Common myeloid progenitor, CD34-positive (primary cell): ENCODE measurements around the gene PDLIM5.

ENCODE experiments used
- CTCF ChIA-PET: fragments of 350-600 bp; sonication (Branson Sonifier 250); formaldehyde crosslinking; loops from one replicate; lab custom pipeline; 2021; ENCODE audit warnings: antibody characterized with exemption; lab: Charles Lee
- POLR2A ChIA-PET: fragments of 350-600 bp; sonication (Branson Sonifier 250); formaldehyde crosslinking; loops from one replicate; lab custom pipeline; 2021; ENCODE audit warnings: antibody characterized with exemption; lab: Charles Lee
- DNase-seq, 3 donors: peaks; one replicate each; pipeline versions ENCODE4 v3.0.0 to v3.0.0-alpha.2; 2013
- H3K27ac ChIP-seq, 2 experiments: 1 replicate in 1 of 2; 2 replicates in 1 of 2; pipeline ENCODE4 v1.7.0; 2013; ENCODE audit warnings: inconsistent platforms in 2 of 2, low read length in 2 of 2, mild to moderate bottlenecking in 2 of 2, low read depth in 1 of 2, moderate library complexity in 1 of 2; ENCODE audit not compliant: severe bottlenecking in 2 of 2, insufficient read depth in 1 of 2, poor library complexity in 1 of 2
- H3K27me3 ChIP-seq, 5 experiments: replicated peaks in 2 of 5; 1 replicate in 3 of 5; 2 replicates in 2 of 5; pipeline versions ENCODE4 v1.6.1 to v1.7.0; 2013; ENCODE audit warnings: low read length in 4 of 5, mild to moderate bottlenecking in 2 of 5, moderate library complexity in 2 of 5, inconsistent platforms in 1 of 5; ENCODE audit not compliant: insufficient read depth in 5 of 5, control insufficient read depth in 4 of 5
- H3K36me3 ChIP-seq, 4 experiments: 1 replicate in 2 of 4; 2 replicates in 2 of 4; pipeline versions ENCODE4 v1.6.1 to v1.7.0; 2013; ENCODE audit warnings: low read length in 3 of 4, control low read depth in 1 of 4, mild to moderate bottlenecking in 1 of 4; ENCODE audit not compliant: control insufficient read depth in 4 of 4, insufficient read depth in 4 of 4
- H3K4me1 ChIP-seq, 4 experiments: 1 replicate in 3 of 4; 2 replicates in 1 of 4; pipeline versions ENCODE4 v1.6.1 to v1.7.1; 2013; ENCODE audit warnings: low read length in 3 of 4, mild to moderate bottlenecking in 3 of 4, control low read depth in 1 of 4, inconsistent platforms in 1 of 4, moderate library complexity in 1 of 4; ENCODE audit not compliant: control insufficient read depth in 4 of 4, insufficient read depth in 4 of 4; ENCODE audit errors: control extremely low read depth in 1 of 4
- H3K4me3 ChIP-seq, 7 experiments: 1 replicate in 4 of 7; 2 replicates in 3 of 7; pipeline versions ENCODE4 v1.5.1 to v1.7.0; 2013; ENCODE audit warnings: mild to moderate bottlenecking in 7 of 7, low read length in 6 of 7, moderate library complexity in 6 of 7, inconsistent platforms in 2 of 7, low read depth in 2 of 7, control low read depth in 1 of 7; ENCODE audit not compliant: insufficient read depth in 4 of 7, control insufficient read depth in 1 of 7; ENCODE audit errors: extremely low read depth in 1 of 7
- H3K9me3 ChIP-seq, 5 experiments: 1 replicate in 4 of 5; 2 replicates in 1 of 5; pipeline versions ENCODE4 v1.6.1 to v1.7.1; 2013; ENCODE audit warnings: low read length in 4 of 5, mild to moderate bottlenecking in 2 of 5, inconsistent platforms in 1 of 5, low read depth in 1 of 5, moderate library complexity in 1 of 5; ENCODE audit not compliant: control insufficient read depth in 4 of 5, insufficient read depth in 2 of 5; ENCODE audit errors: control extremely low read depth in 1 of 5
- WGBS: methylation state at CpG from one replicate; pipeline ENCODE4 v1.1.5; 2013; ENCODE audit not compliant: insufficient coverage; 5-methylcytosine and 5-hydroxymethylcytosine counted together

PDLIM5 gene

GRCh38 chr4:94635177-94635576, 183.4 kb downstream of the PDLIM5 start:
- H3K36me3 ChIP-seq = peaks cover 0 to 2% (median 0%) of the 10 kb centered on the region in 4 experiments
- no peak overlapping the region for H3K4me3 ChIP-seq
- no peak overlapping the region for H3K27ac ChIP-seq
- ChIA-PET CTCF (interaction anchor here (0.6 kb wide), 1 partner anchor 526 kb away, joined by 4 read pairs; no protein-coding TSS in a partner anchor), POLR2A (interaction anchor here (0.7 kb wide), 1 partner anchor 11 kb away, joined by 3 read pairs; no protein-coding TSS in a partner anchor)
- H3K27me3 ChIP-seq = no peaks in the 10 kb centered on the region
- DNase-seq = no peak
- H3K4me1 ChIP-seq = no peaks in the 10 kb centered on the region
- WGBS = 100% methylated on average over 1 of the region's 2 CpGs
- H3K9me3 ChIP-seq = no peaks in the 10 kb centered on the region

GRCh38 chr4:94636004-94636403, 184.3 kb downstream of the PDLIM5 start:
- Histone ChIP-seq H3K27ac (no peak overlapping the region), H3K27me3 (no peaks in the 10 kb centered on the region)
- 100% methylated on average over 1 of the region's 2 CpGs for WGBS

GRCh38 chr4:94639298-94639697, 187.6 kb downstream of the PDLIM5 start:
- no CpG with 5 or more reads among the region's 2 CpGs for WGBS
- POLR2A ChIA-PET = no interaction called here
- Histone ChIP-seq H3K9me3 (no peaks in the 10 kb centered on the region), H3K4me1 (no peaks in the 10 kb centered on the region), H3K36me3 (peaks cover 0 to 3% (median 0%) of the 10 kb centered on the region in 4 experiments), H3K27ac (no peak overlapping the region), H3K27me3 (no peaks in the 10 kb centered on the region), H3K4me3 (no peak overlapping the region)
- DNase-seq = no peak
- CTCF ChIA-PET = no interaction called here

More at GRCh38 chr4:94636004-94636403, 184.3 kb downstream of the PDLIM5 start:
- no peak for DNase-seq
- no peaks in the 10 kb centered on the region for H3K4me1 ChIP-seq
- no peaks in the 10 kb centered on the region for H3K9me3 ChIP-seq
- POLR2A ChIA-PET = no interaction called here
- no peak overlapping the region for H3K4me3 ChIP-seq
- CTCF ChIA-PET = interaction anchor here (0.6 kb wide), 1 partner anchor 527 kb away, joined by 4 read pairs; no protein-coding TSS in a partner anchor
- peaks cover 0 to 2% (median 0%) of the 10 kb centered on the region in 4 experiments for H3K36me3 ChIP-seq

- POLR2A ChIA-PET = no interaction called here
- H3K36me3 ChIP-seq = peaks cover 0 to 4% (median 2%) of the 10 kb centered on the region in 4 experiments
- no peaks in the 10 kb centered on the region for H3K27me3 ChIP-seq
- no peaks in the 10 kb centered on the region for H3K9me3 ChIP-seq
- CTCF ChIA-PET = no interaction called here
- 100% methylated on average over 2 of the region's 4 CpGs for WGBS
- no peak for DNase-seq
- H3K4me1 ChIP-seq = no peaks in the 10 kb centered on the region
- H3K27ac ChIP-seq = no peak overlapping the region
- H3K4me3 ChIP-seq = no peak overlapping the region
Measured at GRCh38 chr4:94640151-94640550, 188.4 kb downstream of the PDLIM5 start.

GRCh38 chr4:94641702-94642560, 190.2 kb downstream of the PDLIM5 start:
- ChIA-PET POLR2A (no interaction called here), CTCF (interaction anchor here (1.3 kb wide), 1 partner anchor 10 kb away, joined by 3 read pairs; no protein-coding TSS in a partner anchor)
- H3K27ac ChIP-seq = no peak overlapping the region
- no peak for DNase-seq
- no peak overlapping the region for H3K4me3 ChIP-seq
- H3K36me3 ChIP-seq = peaks cover 0 to 4% (median 3%) of the 10 kb centered on the region in 4 experiments
- no CpG with 5 or more reads among the region's 3 CpGs for WGBS
- no peaks in the 10 kb centered on the region for H3K4me1 ChIP-seq
- no peaks in the 10 kb centered on the region for H3K9me3 ChIP-seq
- no peaks in the 10 kb centered on the region for H3K27me3 ChIP-seq

- POLR2A ChIA-PET = no interaction called here
Measured at GRCh38 chr4:94642561-94642866, 190.8 kb downstream of the PDLIM5 start.

GRCh38 chr4:94648699-94649098, 197.0 kb downstream of the PDLIM5 start:
- peaks cover 0 to 7% (median 3%) of the 10 kb centered on the region in 4 experiments for H3K36me3 ChIP-seq
- H3K4me1 ChIP-seq = no peaks in the 10 kb centered on the region
- WGBS = 96% methylated on average over 5 of the region's 7 CpGs
- H3K27ac ChIP-seq = no peak overlapping the region
- no peak for DNase-seq
- no peaks in the 10 kb centered on the region for H3K27me3 ChIP-seq
- H3K4me3 ChIP-seq = no peak overlapping the region
- ChIA-PET CTCF (no interaction called here), POLR2A (no interaction called here)
- H3K9me3 ChIP-seq = no peaks in the 10 kb centered on the region

More at GRCh38 chr4:94642561-94642866, 190.8 kb downstream of the PDLIM5 start:
- 80% methylated on average over 1 of the region's 2 CpGs for WGBS
- H3K36me3 ChIP-seq = peaks cover 0 to 4% (median 3%) of the 10 kb centered on the region in 4 experiments
- DNase-seq = no peak
- CTCF ChIA-PET = interaction anchor here (1.3 kb wide), 1 partner anchor 11 kb away, joined by 3 read pairs; no protein-coding TSS in a partner anchor
- H3K4me1 ChIP-seq = no peaks in the 10 kb centered on the region
- no peaks in the 10 kb centered on the region for H3K9me3 ChIP-seq
- no peak overlapping the region for H3K27ac ChIP-seq
- H3K4me3 ChIP-seq = no peak overlapping the region
- H3K27me3 ChIP-seq = no peaks in the 10 kb centered on the region
